M059J (cell line): ENCODE data around the gene RBL1. TPM values are rescaled to one million over a fixed set of nuclear protein-coding genes. Genes with fewer than 3 reads are reported as not detected.
A peak's percentile ranks its signal among the peaks of the same experiment; 100 is the strongest.
"Not testable (repeated sequence)": the region's sequence is repeated elsewhere in the genome, so short reads cannot be mapped to it uniquely, and the experiment has no call there.

Experiments
- DNase-seq: peaks from one replicate; pipeline ENCODE4 v3.0.0-alpha.2; 2012; ENCODE audit warnings: low read depth
- total RNA-seq: library from RNA; depleted of rRNA; stranded (reverse); fragments of >200 nt; shearing (Covaris generic); gene quantifications from 2 replicates; pipeline ENCODE4 v1.2.3, GENCODE V29; 2014; rRNA removed

RBL1 gene
- 24.6 and 26.8 TPM in 2 replicates for total RNA-seq

DNA sequence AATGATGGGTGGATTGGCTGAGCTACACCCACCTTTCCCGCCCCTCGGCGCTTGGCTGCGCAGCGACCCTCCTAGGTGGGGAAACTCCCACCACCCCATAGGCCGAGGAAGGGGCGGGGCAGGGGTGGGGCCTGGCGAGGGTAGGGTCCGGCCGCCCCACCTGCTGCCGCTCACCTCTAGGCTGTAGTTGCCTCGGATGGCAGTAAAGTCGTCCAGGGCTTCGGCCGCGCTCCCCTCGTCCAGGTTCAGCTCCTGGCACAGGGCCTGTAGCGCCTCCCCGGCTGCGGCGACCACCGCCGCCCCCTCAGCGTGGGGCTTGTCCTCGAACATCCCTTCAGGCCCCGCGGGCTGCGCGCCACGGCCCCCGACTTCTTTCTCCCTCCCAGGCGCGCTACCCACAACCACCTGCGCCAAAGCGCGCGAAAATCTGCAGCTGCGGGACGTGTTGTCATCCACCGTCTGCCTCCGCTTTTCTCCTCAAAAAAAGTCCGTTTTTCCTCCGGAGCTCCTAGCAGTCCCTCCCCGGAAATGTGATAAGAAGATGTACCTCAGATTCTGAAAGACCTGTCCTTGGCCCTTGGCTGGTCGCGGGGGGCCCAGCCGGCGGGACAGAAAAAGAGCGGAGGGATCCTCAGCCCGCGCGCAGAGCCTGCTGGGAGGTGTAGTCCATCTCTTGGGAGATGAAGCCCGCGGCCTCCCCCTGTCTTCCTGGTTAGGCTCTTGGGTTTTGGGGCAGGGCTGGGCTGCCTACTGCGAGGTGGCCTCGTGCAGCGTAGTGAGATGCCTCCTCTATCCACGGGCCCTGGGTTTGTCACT, at the start of gene RBL1:
TSS of gene RBL1 (minus strand) at position 399 of the 816 bp plus-strand sequence. CDS start at position 330, 69 bp downstream.
- peak; percentile 87 for DNase-seq

GRCh38 chr20:37144856-37145404, 49.1 kb upstream of the RBL1 start:
- DNase-seq: no peak

GRCh38 chr20:37142708-37143107, 46.9 kb upstream of the RBL1 start:
- DNase-seq: peak; percentile 70

DNA sequence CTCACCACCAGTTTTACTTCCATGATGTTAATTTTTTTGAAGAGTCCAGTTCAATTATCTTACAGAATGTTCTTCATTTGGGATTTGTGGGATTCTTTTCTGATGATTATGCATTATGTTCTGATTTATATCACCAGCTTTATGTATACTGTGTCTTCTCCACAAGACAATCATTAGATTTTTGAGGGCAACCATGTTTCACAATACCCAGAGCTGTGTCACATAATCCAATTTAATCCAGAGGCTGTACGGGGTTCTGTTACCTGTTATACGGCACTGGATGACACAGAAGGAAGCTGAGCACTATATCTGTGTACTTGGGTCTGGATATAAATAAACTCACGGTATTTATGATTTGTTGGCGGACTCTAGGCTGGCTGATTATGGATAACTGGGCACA, 41.8 kb upstream of the RBL1 start:
- no peak for DNase-seq

DNA sequence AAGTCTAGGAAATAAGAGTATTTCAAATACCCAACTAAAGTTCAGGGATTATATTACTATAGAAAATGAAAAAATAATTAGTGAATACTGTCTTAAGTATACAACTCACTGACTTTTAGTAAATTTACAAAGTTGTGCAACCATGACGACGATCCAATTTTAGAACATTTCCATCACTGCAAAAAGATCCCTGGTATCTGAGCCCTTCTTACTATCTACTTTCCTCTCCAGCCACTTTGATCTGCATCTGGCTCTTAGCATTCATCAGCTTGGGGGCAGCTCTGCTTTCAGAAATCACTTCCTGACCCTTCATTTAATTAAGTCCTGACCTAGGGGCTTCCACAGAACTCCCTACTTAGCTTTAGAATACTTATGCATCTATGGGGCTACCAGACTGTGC, 38.2 kb upstream of the RBL1 start:
- DNase-seq: no peak

- no peak for DNase-seq
These were observed 35.7 kb upstream of the RBL1 start for GRCh38 chr20:37131486-37131885.

GRCh38 chr20:37128803-37129202, 33.0 kb upstream of the RBL1 start:
- DNase-seq: no peak

DNA sequence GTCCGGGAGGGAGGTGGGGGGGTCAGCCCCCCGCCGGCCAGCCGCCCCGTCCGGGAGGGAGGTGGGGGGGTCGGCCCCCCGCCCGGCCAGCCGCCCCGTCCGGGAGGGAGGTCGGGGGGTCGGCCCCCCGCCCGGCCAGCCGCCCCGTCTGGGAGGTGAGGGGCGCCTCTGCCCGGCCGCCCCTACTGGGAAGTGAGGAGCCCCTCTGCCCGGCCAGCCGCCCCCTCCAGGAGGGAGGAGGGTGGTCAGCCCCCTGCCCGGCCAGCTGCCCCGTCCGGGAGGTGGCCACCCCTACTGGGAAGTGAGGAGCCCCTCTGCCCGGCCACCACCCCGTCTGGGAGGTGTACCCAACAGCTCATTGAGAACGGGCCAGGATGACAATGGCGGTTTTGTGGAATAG, 30.5 kb upstream of the RBL1 start:
- DNase-seq: not testable (repeated sequence)

- DNase-seq: no peak
These were observed 27.6 kb upstream of the RBL1 start for GRCh38 chr20:37123441-37123840.

DNA sequence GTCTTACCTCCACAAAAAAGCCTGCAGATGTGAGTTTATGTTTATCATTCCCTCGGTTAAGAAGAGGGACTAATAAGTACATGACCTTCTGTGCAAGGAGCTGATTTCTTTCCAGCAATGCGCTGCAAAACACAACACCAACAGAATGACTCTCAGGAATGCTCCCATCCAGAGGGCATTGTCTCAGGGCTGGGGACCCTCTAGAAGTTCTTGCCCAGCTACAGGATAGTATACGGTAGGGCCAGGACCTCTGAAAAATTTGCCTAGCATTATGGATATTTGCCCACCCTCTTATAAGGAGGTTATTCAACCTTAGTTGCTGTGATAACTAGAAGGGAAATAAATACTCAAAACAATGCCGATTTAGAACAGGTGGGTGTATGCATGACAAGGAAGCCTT, 24.7 kb upstream of the RBL1 start:
- no peak for DNase-seq

DNA sequence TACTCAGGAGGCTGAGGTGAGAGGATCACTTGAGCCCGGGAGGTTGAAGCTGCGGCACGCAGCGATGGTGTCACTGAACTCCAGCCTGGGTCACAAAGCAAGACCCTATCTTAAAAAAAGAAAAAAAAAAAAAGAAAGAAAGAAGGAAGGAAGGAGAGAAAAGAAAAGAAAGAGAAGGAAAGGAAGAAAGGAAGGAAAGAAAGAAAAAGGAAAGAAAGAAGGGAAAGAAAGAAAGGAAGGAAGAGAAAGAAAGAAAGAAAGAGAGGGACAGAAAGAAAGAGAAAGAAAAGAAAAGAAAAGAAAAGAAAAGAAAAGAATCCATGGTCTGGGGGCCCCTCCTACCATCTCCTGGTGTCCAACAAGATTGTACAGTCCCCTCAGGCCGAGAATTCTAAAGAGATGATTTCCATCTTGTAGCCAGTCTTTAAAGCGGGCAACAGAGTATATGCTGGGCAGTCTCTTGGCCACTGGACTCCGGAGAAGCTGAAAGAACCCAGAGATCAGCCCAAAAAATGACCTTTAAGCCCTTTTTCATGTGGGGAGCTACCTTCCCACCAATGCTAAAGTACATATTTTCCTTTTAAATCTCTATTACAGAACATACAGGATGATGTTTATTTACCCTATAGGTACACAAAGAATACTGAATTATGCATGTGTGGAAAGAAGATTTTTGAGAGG, 23.7 kb upstream of the RBL1 start:
- no peak for DNase-seq

DNA sequence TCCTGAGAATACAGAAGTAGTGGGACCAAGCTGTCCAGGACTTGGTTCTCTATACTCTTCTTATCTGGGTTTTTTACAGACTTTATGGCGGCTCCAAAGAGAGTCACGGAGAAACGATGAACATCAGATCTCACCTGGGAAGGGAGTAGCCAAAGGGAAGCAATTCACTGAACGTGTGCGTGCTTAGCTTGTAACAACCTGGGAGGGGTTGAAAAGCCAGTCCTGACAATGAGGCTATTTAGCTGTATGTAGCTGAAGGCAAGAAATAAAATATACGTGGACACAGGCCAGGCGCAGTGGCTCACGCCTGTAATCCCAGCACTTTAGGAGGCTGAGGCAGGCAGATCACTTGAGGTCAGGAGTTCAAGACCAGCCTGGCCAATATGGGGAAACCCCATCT, 18.2 kb upstream of the RBL1 start:
- no peak for DNase-seq

DNA sequence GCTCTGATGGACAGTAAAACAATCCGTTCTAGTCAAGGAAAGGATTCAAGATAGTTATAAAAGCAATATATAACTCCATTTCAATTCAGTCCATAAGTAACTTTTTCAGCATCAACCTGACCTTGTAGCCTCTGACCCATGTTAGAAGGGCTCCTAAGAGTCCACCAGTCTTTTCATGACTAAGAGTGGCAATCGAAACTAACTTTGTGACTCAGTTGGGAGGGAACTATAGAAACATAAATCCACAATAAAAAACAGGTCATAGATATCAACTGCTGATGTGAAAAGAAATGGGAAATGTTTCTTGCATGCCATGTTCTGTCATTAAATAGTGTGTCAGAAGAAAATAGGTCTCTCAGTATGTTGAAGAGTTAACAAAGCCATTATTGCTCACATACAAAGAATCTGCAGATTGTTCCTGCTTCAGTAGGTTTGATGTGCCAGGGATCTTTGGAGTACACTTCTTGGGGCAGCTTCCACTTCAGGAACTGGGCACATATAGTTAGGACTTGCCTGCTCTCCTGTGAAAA, 16.2 kb upstream of the RBL1 start:
- peak; percentile 67 for DNase-seq

- peak; percentile 42 for DNase-seq
These were observed 12.9 kb upstream of the RBL1 start for GRCh38 chr20:37108676-37109075.

GRCh38 chr20:37102571-37102970, 6.8 kb upstream of the RBL1 start:
- DNase-seq: no peak

- no peak for DNase-seq
These were observed 731 bp upstream of the RBL1 start for GRCh38 chr20:37096415-37097041.

DNA sequence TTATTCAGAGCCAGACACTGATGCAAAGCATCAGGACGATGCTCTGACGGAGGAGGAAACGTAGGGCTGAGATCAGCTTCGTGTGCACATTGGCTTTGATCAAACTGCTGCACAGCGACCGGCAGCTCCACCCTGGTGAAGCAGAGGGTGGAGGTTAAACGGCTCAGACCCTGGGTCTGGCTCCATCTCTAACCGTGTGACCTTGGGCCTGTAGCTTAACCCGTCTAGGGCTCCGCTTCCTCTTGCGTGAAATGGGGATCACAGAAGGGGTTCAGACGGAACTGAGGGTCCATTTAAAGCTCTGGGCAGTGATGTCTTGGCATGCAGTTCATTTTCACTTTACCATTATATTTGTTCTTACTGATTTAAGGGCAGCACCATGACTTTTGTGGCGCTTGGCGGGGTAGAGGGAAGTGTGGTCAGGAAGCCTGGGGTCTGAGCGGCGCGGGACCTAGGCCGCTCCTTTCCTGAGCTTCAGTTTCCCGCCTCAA, 644 bp downstream of the RBL1 start:
- no peak for DNase-seq

GRCh38 chr20:37090407-37090806, 5.4 kb downstream of the RBL1 start:
- no peak for DNase-seq

DNA sequence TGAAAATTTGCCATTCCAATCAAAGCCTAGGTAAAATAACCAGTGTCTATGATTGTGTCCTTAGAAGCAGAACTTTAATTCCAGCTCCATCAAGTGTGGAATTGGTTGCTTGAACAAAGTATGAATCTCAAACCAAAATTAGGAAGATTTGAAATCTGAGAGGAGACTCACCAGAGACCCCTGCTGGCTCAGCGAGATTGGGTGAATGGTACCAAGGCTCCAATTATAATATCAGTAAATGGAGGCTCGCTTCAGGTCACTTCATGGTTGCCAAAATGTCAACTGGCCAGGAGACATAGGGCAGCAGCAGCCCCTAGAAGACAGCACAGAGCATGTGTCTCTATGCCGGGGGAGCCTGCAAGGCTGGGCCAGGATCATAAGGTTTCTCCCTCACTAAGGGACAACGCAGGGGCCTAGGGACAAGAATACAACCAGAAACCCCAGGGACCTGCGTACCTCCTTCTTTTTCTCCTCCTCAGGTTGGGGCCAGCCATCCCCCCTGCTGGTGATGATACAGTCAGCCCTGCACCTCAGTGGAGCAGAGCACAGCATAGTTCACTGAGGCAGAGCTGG, 14.0 kb downstream of the RBL1 start:
- peak; percentile 24 for DNase-seq

GRCh38 chr20:37077009-37077408, 18.8 kb downstream of the RBL1 start:
- no peak for DNase-seq

- peak; percentile 83 for DNase-seq
These were observed 19.7 kb downstream of the RBL1 start for GRCh38 chr20:37075932-37076685.
